NCI-H1417 (cell line): ENCODE measurements around the gene RAB9B.
"Not testable (repeated sequence)": the region's sequence is repeated elsewhere in the genome, so short reads cannot be mapped to it uniquely, and the experiment has no call there.

Experiments used
- DNase-seq, 3 experiments: peaks; one replicate each; lab custom pipeline; 2025; lab: John Stamatoyannopoulos, UW

RAB9B gene

GRCh38 chrX:103831803-103832544 lies at the start of gene RAB9B:
Gene RAB9B, minus strand, starts transcription at chrX:103832257. Its CDS starts 6,473 bp downstream, at chrX:103825784.
- peak; percentile 71 to 81 (median 71) for DNase-seq

GRCh38 chrX:103879339-103879738 lies 47.3 kb upstream of the RAB9B start:
- no peak for DNase-seq

GRCh38 chrX:103878466-103879122 lies 46.5 kb upstream of the RAB9B start:
- no peak for DNase-seq

GRCh38 chrX:103877571-103877970 lies 45.5 kb upstream of the RAB9B start:
- no peak for DNase-seq

- DNase-seq: no peak
Observed at GRCh38 chrX:103864886-103865534, 33.0 kb upstream of the RAB9B start.

- no peak for DNase-seq
Observed at GRCh38 chrX:103864149-103864548, 32.1 kb upstream of the RAB9B start.

GRCh38 chrX:103861200-103861599 lies 29.1 kb upstream of the RAB9B start:
- DNase-seq: no peak

GRCh38 chrX:103849558-103849957 lies 17.5 kb upstream of the RAB9B start:
- DNase-seq: no peak

- DNase-seq: no peak
Observed at GRCh38 chrX:103847174-103847870, 15.3 kb upstream of the RAB9B start.

GRCh38 chrX:103846386-103846785 lies 14.3 kb upstream of the RAB9B start:
- DNase-seq: no peak

- DNase-seq: peak; percentile 23 to 72 (median 38)
Observed at GRCh38 chrX:103845165-103845653, 13.2 kb upstream of the RAB9B start.

- no peak for DNase-seq
Observed at GRCh38 chrX:103839404-103839803, 7.3 kb upstream of the RAB9B start.

GRCh38 chrX:103831342-103831802 lies 685 bp downstream of the RAB9B start:
- DNase-seq: no peak

GRCh38 chrX:103830848-103831247 lies 1.2 kb downstream of the RAB9B start:
- DNase-seq: no peak

- no peak for DNase-seq
Observed at GRCh38 chrX:103828529-103828928, 3.5 kb downstream of the RAB9B start.

GRCh38 chrX:103825881-103826280 lies 6.2 kb downstream of the RAB9B start:
- no peak for DNase-seq

GRCh38 chrX:103823591-103823990 lies 8.5 kb downstream of the RAB9B start:
- no peak for DNase-seq

GRCh38 chrX:103820802-103821201 lies 11.3 kb downstream of the RAB9B start:
- DNase-seq: not testable (repeated sequence)

GRCh38 chrX:103818842-103819619 lies 13.0 kb downstream of the RAB9B start:
- no peak for DNase-seq

- peak; percentile 22 to 82 (median 77) for DNase-seq
Observed at GRCh38 chrX:103817502-103817901, 14.6 kb downstream of the RAB9B start.

GRCh38 chrX:103817101-103817500 lies 15.0 kb downstream of the RAB9B start:
- DNase-seq: not testable (repeated sequence)
